Activated CD4-positive, alpha-beta T cell treated with anti-CD3 and anti-CD28 coated beads for 48 hours (primary cell): ENCODE results near the gene CXCL14.
"Not testable (repeated sequence)": the region's sequence is repeated elsewhere in the genome, so short reads cannot be mapped to it uniquely, and the experiment has no call there.

Source experiments
- DNase-seq: peaks from one replicate; pipeline ENCODE4 v3.0.0-alpha.2; 2020

Gene CXCL14

DNA sequence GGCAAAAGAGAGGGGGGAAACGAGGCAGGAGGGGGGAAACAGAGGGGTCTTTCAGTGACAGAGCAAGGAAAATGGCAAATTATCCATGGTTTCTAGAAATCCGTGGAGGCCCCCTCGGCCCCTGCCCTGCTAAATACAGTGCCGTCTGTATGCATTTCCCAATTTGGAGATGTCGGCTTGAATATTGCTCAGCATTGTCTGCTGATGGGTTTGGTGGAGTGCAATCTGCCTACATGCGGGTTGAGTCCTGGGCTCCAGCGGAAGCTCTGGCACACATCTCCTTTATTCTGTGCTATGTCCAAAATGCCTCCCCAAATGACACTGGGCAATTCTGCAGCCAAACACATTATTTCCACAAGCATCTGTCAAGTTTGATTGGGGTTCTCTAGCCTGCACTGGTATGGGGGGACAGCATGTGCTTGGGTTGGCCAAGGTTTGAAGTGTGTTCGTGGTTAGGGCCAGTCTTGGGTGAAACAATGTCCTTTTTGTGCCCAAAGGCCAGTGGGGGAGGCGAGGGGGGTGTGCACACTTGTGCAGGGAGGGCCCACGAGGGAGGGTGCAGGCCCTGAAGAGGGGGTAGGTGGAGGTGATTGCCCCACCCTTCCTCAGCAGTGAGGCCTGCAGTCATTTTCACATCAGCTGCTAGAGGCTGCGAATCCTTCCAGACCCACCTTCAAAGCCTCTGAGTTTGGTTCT lies 36.8 kb downstream of the CXCL14 start:
- DNase-seq, result no peak

DNA sequence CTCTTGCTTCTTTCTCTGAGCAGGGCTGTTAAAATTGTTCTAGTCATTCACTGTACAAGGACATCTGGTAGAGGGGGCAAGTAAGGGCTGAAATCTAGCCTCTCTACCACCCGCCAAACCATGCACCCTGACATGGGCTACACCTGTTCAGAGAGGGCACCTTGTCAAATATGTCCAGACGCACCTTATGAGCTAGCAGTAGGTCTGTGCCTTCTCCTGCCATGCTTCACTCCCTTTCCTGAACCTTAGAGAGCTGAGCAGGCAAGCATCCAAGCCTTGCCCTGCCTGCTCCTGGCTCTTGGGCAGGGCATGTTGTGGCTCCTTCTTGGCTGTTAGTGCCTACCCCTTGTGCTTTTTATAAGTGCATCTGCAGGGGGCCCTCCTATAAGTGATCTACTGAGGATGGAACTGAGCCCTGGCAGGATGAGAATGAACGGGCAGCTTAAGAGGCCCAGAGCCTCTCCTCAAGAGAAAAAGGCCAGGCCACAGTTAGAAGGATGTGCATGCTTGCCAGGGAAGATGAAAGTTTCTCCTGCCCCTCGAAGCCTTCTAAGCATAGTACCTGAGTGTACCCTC lies 39.3 kb downstream of the CXCL14 start:
- DNase-seq, result no peak

DNA sequence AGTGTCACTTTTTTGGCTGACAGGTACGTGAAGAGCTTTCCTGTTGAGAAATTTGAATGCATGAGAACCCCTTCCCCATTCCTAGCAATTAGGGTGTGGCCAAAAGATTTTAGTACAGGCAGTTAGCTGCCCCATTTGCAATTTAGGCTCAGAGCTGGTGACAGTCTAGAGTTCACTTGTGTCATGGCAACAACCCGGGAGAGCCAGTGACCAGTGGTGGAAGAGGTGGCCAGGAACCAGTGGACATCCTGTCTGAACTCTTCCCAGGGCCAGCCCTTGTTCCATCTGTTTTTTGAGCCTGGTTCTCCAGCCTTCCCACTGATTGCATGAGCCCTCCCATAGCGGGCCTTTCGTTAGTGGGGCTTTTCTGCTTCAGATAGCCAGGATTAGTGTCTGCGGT lies 40.5 kb downstream of the CXCL14 start:
- DNase-seq, result no peak

DNA sequence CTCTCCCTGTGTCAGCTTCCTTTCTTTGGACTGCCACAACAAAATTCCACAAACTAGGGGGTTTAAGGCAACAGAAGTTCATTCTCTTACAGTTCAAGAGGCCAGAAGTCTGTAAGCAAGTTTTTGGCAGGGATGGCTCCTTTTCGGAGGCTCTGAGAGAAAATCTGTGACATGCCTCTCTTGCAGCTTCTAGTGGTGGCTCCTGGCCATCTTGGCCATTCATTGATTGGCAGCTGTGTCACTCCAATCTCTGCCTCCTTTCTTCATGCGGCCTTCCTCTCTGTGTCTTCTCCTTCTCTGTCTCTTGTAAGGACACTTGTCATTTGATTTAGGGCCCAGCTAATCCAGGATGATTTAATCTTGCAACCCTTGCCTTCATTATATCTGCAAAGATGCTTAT lies 41.0 kb downstream of the CXCL14 start:
- DNase-seq, result no peak

DNA sequence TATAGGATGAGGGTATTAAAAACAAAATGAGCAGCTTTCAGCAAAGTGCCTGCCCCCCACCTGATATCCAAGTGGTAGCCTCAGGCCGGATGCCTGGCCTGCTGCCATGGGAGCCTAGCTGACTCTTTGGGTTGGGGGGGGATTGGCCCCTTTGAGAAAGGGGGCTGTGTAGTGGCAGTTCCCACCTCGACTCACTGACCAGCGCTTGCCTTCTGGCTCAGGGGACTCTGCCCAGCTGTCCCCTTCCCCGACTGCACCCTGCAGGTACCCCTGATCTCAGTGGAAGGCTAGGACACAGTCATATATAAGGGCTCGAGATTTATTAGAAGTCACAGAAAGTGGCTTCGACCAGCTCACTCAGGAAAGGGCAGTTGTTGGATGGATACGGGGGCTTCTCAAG lies 41.5 kb downstream of the CXCL14 start:
- DNase-seq, result no peak

DNA sequence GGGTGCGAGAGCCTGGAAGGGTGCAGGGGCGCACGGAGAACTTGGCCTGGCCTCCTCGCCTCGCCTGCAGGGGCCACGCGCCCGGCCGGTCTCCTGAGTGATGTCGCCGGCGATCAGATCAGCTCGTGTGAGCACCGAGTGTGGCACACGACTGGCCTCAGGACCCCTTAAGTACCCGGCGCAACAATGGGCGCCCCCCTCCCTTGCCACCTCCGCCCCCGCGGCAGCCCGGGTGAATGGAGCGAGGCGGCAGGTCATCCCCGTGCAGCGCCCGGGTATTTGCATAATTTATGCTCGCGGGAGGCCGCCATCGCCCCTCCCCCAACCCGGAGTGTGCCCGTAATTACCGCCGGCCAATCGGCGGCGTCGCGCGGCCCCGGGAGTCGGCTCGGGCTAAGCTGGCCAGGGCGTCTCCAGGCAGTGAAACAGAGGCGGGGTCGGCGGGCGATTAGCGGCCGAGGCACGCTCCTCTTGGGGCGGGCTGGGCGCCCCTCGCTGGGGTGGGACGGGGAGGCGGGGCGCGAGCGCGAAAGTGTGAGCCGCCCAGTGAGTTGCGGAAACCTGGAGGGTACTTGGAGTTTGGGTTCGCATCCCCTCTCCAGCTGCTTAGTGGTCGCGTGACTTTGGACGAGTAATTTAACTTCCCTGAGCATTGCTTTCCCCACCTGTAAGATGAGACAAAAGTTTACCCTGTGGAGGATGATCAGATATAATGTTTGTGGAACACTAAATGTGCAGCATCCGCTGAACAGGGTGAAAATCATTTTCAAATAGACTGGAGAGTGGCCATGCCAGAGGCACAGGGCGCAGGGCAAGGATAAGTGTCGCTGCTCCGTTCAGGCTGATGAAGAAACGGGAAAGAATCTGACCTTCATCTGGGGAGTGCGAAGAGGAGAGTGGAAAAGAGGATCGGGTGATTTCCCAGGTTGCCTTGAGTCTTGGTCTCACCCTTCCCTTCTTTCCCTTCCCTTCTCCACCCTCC lies 42.7 kb downstream of the CXCL14 start, which contains the start of gene NEUROG1:
TSS of gene NEUROG1 (minus strand) at position 145 of the 982 bp plus-strand sequence. CDS start 274 bp downstream, outside the sequence.
- no peak for DNase-seq

DNA sequence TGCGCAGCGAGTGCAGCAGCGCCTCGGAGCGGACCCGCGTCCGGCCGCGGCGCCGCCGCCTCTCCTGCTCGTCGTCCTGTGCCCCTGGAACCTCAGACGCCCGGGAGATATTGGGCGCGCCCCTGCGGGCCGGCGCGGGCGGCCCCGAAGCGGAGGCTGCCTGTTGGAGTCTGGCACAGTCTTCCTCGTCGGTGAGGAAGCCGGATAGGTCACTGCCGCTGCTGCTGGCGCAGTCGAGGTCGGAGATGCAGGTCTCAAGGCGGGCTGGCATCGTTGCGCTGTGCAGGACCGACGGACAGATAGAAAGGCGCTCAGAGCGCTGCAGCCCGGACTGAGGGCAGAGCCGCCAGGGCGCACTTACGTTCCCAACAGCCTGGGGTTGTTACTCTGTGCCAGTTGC lies 43.4 kb downstream of the CXCL14 start:
- DNase-seq, result no peak

DNA sequence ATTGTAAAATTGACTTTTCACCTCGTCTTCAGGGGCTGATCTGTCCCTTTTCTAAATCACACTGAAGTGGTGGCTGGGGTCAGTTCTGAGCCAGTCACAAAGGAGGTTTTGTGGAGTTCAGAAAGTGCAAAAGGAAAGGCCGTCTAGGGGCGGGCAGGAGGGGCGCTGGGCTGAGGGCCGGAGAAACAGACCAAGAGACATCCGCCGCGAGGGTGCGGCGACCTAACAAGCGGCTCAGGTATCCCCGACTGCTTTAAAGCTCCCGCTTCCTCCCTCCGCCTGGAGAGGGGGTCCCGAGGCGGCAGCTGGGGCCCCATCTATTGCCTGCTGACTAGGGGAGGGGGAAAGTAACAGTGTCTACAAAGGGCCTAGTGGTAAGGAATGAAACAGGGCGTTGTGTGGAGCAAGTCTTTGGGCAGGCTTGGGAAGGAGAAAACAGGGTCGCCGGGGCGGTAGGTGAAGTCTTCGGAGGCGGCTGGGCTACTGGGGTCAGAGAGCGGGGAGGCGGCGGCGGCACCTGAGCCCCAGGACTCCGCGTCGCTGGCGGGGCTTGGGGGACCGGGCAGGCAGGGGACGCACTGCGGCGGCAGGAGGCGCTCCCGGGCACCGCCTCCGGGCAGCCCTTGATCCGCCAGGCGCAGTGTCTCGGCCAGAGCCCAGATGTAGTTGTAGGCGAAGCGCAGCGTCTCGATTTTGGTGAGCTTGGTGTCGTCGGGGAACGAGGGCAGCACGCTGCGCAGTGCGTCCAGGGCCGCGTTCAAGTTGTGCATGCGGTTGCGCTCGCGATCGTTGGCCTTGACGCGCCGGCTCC lies 44.0 kb downstream of the CXCL14 start:
- DNase-seq, result no peak

DNA sequence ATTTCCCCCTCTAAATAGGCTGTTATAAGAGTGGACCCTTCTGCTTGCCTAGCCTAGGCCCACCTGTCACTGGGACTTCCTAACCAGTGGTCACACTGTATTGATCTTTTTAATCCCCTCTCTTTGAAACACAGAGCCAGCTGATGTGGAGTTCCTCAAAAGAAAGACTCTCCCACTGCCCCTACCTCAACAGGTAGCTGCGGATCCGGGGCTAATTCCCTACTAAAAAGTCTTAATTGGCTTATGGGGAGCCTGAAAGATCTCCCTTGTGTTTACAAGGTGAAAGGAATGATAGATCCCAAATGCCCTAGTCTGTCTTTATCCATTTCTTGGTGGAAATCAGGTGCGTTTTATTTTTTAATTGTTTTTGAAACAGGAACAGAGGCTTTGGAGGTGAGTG lies 45.0 kb downstream of the CXCL14 start:
- no peak for DNase-seq

DNA sequence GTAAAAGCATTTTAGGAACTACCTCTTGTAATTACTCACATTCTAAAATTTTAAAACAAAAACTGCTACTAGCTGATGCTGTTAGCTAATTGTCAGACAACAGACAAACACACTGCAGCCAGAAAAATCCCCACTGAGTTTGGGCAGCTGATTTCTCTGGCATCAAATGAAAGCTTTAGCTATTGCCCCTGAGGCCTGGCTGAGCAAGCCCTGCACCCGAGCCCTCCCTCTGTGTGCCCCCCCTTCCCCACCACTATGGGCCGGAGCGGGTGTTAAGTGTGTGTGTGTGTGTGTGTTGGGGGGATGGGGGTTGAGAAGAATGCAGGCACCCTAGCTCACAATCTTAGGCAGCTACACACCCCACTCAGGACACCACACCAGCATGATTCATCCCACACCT lies 45.5 kb downstream of the CXCL14 start:
- no peak for DNase-seq

DNA sequence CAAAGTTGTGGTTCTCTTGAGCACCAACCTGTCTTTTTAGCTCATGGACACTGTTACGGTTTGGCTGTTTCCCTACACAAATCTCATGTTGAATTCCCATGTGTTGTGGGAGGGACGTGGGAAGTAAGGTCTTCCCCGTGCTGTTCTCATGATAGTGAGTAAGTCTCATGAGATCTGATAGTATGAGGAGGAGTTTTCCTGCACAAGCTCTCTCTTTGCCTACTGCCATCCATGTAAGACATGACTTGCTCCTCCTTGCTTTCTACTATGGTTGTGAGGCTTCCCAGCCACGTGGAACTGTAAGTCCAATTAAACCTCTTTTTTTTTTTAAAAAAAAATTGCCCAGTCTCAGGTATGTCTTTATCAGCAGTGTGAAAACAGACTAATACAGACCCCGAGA lies 49.2 kb downstream of the CXCL14 start:
- DNase-seq, result not testable (repeated sequence)

DNA sequence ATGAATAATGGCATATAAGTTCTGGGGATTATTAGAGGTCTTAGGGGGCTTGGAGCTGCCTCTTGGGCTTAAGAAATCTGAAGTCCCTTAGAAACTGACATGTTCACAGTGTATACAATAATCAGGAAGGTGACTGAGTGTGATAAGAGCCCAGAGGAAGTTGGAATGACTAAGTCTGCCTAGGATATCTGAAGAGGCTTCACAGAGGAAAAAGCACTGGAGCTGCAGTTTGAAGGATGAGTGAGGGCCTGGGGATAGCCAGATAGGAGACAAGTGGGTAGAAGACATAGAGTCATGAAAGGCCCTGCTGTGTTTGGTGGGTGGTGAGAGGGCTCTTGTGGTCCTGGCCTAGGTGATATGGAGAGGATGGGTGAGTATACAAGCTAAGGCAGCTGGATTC lies 51.9 kb downstream of the CXCL14 start:
- no peak for DNase-seq

DNA sequence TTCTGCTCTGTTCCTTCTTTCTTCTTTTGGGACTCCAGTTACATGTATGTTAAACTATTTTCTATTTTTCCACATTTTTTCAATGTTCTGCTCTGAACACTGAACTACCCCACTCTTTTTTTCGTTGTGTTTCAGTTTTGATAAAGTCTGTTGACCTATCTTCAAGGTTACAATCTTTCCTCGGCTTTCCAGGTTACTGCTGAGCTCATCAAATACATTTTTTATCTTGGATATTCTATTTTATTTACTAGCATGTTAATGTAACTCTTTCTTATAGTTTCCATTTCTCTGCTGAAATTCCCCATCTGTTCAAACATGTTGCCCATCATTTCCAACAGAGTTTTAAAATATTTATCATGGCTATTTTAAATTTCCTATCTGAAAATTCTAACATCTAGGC lies 56.8 kb downstream of the CXCL14 start:
- no peak for DNase-seq
